Memory B cell (primary cell): ENCODE measurements around the gene RTL10.
A peak's percentile ranks its signal among the peaks of the same experiment; 100 is the strongest.
"Not testable (repeated sequence)": the region's sequence is repeated elsewhere in the genome, so short reads cannot be mapped to it uniquely, and the experiment has no call there.

Source experiments
- ATAC-seq: fragments of 150-1000 bp; cut with Tn5 transposase; 2 replicates; pipeline ENCODE4 v1.10.0; 2021; ENCODE audit warnings: low read depth, mild to moderate bottlenecking, moderate library complexity
- DNase-seq, 2 donors: peaks; one replicate each; pipeline ENCODE4 v3.0.0; 2022; ENCODE audit warnings: low spot score in 2 of 2
- H3K27ac Mint-ChIP-seq: one replicate; pipeline ENCODE4 v1.8.0; 2022; ENCODE audit warnings: mild to moderate bottlenecking, moderate library complexity, mixed read lengths
- H3K27me3 Mint-ChIP-seq: one replicate; pipeline ENCODE4 v1.8.0; 2022; ENCODE audit warnings: mixed read lengths
- H3K36me3 Mint-ChIP-seq: one replicate; pipeline ENCODE4 v1.8.0; 2022; ENCODE audit warnings: mild to moderate bottlenecking, mixed read lengths
- H3K4me1 Mint-ChIP-seq: one replicate; pipeline ENCODE4 v1.8.0; 2022; ENCODE audit warnings: mixed read lengths
- H3K4me3 Mint-ChIP-seq: one replicate; pipeline ENCODE4 v1.8.0; 2022; ENCODE audit warnings: mild to moderate bottlenecking, moderate library complexity, mixed read lengths
- H3K9me3 Mint-ChIP-seq: one replicate; pipeline ENCODE4 v1.8.0; 2022; ENCODE audit warnings: mixed read lengths

The RTL10 gene

GRCh38 chr22:19842393-19843106 lies 12.1 kb downstream of the RTL10 start:
- Mint-ChIP-seq H3K4me1 (peaks cover 19% of the 10 kb centered on the region), H3K9me3 (no peaks in the 10 kb centered on the region), H3K27ac (no peak overlapping the region), H3K4me3 (no peak overlapping the region), H3K36me3 (no peaks in the 10 kb centered on the region), H3K27me3 (no peaks in the 10 kb centered on the region)
- DNase-seq = no peak
- ATAC-seq = no peak

GRCh38 chr22:19841641-19842392 lies 12.9 kb downstream of the RTL10 start:
- no peak overlapping the region for H3K27ac Mint-ChIP-seq
- H3K4me1 Mint-ChIP-seq = peaks cover 19% of the 10 kb centered on the region
- H3K4me3 Mint-ChIP-seq = no peak overlapping the region
- no peaks in the 10 kb centered on the region for H3K9me3 Mint-ChIP-seq
- H3K36me3 Mint-ChIP-seq = no peaks in the 10 kb centered on the region
- no peak for ATAC-seq
- no peak for DNase-seq
- no peaks in the 10 kb centered on the region for H3K27me3 Mint-ChIP-seq

DNA sequence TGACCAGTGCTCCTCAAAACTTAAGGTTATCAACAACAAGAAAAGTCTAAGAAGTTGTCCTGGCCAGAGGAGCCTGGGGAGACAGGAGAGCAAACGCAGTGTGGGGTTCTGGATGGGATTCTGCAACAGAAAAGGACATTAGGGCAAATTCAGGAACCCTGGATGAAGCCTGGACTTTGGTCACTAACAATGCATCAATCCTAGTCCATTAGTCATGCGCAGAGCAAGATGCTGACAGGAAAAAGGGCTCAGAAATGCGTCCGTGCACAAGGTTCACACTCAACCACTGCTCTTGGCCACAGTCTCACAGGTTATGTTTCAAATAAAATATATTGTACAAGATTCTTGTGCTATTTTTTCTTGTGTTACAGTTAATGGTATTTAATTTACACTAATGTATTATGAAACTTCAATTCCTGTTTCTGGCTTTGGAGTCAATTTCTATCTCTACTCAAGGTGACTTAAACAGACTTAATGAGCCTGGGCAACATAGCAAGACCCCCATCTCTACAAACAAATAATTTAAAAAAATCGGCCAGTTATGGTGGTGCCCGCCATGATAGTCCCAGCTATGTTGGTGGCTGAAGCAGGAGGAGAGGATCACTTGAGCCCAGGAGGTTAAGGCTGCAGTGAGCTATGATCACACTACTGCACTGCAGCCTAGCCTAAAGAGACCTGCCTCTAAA lies 13.6 kb downstream of the RTL10 start:
- DNase-seq = no peak

DNA sequence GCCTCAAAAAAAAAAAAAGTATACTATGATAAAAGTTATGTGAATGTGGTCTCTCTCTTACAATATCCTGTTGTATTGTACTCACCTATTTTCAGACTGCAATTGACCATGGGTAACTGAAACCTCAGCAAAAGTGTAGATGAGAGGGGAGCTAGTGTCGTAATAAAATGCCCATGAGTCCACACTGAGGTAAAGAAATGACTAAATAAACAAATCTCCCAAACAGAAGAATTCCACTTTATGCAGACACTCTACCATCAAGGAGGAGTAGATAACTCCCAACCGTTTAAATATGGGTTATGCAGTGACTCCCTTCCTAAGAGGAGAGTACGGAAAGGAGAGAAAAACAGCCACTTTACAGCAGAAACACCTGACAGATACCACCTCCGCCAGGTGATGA lies 14.6 kb downstream of the RTL10 start:
- H3K27me3 Mint-ChIP-seq = no peaks in the 10 kb centered on the region
- no peak overlapping the region for H3K4me3 Mint-ChIP-seq
- H3K27ac Mint-ChIP-seq = no peak overlapping the region
- H3K9me3 Mint-ChIP-seq = no peaks in the 10 kb centered on the region
- ATAC-seq (no peak), DNase-seq (no peak)
- H3K4me1 Mint-ChIP-seq = peaks cover 18% of the 10 kb centered on the region
- H3K36me3 Mint-ChIP-seq = no peaks in the 10 kb centered on the region

More for the DNA sequence above, 13.6 kb downstream of the RTL10 start:
- no peak for ATAC-seq
- Mint-ChIP-seq H3K4me1 (peaks cover 19% of the 10 kb centered on the region), H3K27me3 (no peaks in the 10 kb centered on the region), H3K4me3 (no peak overlapping the region), H3K27ac (no peak overlapping the region), H3K36me3 (no peaks in the 10 kb centered on the region), H3K9me3 (no peaks in the 10 kb centered on the region)

DNA sequence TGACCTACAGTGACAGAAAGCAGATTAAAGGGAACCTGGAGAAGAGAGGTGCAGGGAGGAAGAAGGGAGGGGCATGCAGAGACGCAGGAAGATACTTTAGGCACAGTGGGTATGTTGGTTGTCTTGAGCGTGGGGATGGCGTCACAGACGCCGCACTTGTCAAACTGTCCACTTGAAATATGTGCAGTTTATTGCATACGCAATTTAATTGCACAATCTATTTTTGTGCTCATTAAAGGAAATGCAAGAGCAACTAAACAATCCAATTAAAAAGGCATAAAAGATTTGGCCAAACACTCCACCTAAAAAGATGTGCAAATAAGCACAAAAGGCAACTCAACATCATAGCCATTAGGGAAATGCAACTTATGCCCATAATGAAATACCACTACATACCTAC lies 16.8 kb downstream of the RTL10 start:
- H3K27me3 Mint-ChIP-seq = no peaks in the 10 kb centered on the region
- ATAC-seq = no peak
- H3K27ac Mint-ChIP-seq = no peak overlapping the region
- no peak overlapping the region for H3K4me3 Mint-ChIP-seq
- H3K4me1 Mint-ChIP-seq = peaks cover 12% of the 10 kb centered on the region
- H3K9me3 Mint-ChIP-seq = no peaks in the 10 kb centered on the region
- H3K36me3 Mint-ChIP-seq = no peaks in the 10 kb centered on the region
- no peak for DNase-seq

GRCh38 chr22:19836512-19836911 lies 18.2 kb downstream of the RTL10 start:
- ATAC-seq (no peak), DNase-seq (no peak)
- no peaks in the 10 kb centered on the region for H3K27me3 Mint-ChIP-seq
- H3K4me1 Mint-ChIP-seq = peaks cover 15% of the 10 kb centered on the region
- H3K36me3 Mint-ChIP-seq = no peaks in the 10 kb centered on the region
- no peak overlapping the region for H3K4me3 Mint-ChIP-seq
- H3K9me3 Mint-ChIP-seq = no peaks in the 10 kb centered on the region
- H3K27ac Mint-ChIP-seq = no peak overlapping the region

DNA sequence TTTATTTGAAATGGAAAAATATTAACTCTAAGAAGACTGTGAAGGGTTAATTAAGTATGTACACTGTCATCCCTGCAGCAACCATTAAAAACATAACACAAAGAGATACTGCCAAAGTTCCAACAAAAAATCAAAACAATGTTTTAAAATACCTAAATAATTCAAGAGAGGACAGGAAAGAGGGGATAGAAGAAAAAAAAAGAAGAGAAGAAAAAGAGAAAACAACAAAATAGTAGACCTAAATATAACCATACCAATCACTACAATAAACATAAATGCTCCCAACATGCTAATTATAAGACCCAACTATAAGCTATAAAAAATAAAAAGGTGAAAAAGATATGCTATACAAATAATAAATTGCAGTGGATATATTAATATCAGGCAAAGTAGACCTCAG lies 20.1 kb downstream of the RTL10 start:
- no peaks in the 10 kb centered on the region for H3K27me3 Mint-ChIP-seq
- H3K36me3 Mint-ChIP-seq = peaks cover 2% of the 10 kb centered on the region
- H3K9me3 Mint-ChIP-seq = no peaks in the 10 kb centered on the region
- no peak overlapping the region for H3K4me3 Mint-ChIP-seq
- peaks cover 17% of the 10 kb centered on the region for H3K4me1 Mint-ChIP-seq
- ATAC-seq = no peak
- no peak overlapping the region for H3K27ac Mint-ChIP-seq
- no peak for DNase-seq

GRCh38 chr22:19833327-19833726 lies 21.3 kb downstream of the RTL10 start:
- not testable (repeated sequence) for ATAC-seq, H3K36me3 Mint-ChIP-seq, H3K9me3 Mint-ChIP-seq, H3K27me3 Mint-ChIP-seq, DNase-seq, H3K4me3 Mint-ChIP-seq, H3K27ac Mint-ChIP-seq
- H3K4me1 Mint-ChIP-seq = peaks cover 14% of the 10 kb centered on the region

DNA sequence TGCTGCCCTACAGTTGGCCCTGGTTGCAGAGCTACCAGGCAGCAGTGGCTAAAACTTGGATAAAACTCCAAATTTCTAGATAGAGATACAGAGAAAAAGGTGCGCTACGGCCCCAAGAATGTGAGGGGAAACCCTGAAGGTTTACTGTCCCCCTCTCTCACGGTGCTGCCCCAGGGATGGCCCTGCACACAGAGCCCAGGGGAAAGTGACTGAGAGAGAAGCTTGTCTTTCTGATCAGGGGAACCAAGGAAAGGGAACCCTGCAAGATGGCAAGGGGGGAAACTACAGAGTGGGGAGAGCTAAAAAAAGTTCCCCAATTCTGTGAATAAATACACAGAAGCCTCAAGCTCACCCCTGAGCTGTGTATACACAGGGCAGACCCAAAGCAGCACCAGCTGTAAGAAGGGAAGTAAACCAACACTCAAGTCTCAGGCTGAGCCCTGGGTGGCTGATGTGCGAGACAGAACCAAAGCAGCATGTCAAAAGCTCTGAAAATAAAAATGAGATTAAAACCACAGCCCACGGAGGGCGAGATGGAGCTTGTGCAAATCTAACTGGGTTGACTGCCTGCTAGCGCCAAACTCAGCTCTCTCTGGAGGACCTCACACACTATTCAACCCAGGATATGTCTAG lies 22.1 kb downstream of the RTL10 start:
- Mint-ChIP-seq H3K4me3 (no peak overlapping the region), H3K27me3 (no peaks in the 10 kb centered on the region), H3K27ac (no peak overlapping the region), H3K9me3 (no peaks in the 10 kb centered on the region), H3K36me3 (peaks cover 4% of the 10 kb centered on the region), H3K4me1 (peaks cover 11% of the 10 kb centered on the region)
- ATAC-seq = peak; percentile 41
- no peak for DNase-seq

- H3K4me1 Mint-ChIP-seq, H3K9me3 Mint-ChIP-seq, ATAC-seq, H3K27me3 Mint-ChIP-seq, H3K36me3 Mint-ChIP-seq, H3K4me3 Mint-ChIP-seq, H3K27ac Mint-ChIP-seq, DNase-seq: not testable (repeated sequence)
Measured at GRCh38 chr22:19831979-19832378, 22.7 kb downstream of the RTL10 start.

GRCh38 chr22:19831016-19831415 lies 23.7 kb downstream of the RTL10 start:
- Mint-ChIP-seq H3K4me1 (peaks cover 12% of the 10 kb centered on the region), H3K36me3 (peaks cover 6% of the 10 kb centered on the region), H3K27me3 (no peaks in the 10 kb centered on the region), H3K27ac (no peak overlapping the region), H3K9me3 (no peaks in the 10 kb centered on the region), H3K4me3 (no peak overlapping the region)
- ATAC-seq (no peak), DNase-seq (no peak)

DNA sequence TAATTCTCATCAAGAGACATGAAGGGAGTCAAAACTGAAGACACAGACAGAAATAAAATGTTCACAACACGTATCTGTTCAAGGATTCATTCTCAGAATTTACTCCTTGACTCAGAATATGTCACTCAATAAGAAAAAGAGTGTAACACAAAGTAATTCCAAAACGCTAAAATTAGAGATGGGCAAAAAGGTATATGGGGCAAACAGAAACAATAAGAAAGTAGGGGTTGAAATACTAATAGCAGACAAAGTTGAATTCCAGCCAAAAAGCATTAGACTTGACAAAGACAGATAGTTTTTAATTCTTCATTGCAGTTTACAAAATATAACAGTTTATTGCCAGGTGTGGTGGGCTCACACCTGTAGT lies 26.7 kb downstream of the RTL10 start:
- Mint-ChIP-seq H3K4me3 (no peak overlapping the region), H3K9me3 (no peaks in the 10 kb centered on the region), H3K36me3 (peaks cover 6% of the 10 kb centered on the region), H3K27me3 (no peaks in the 10 kb centered on the region), H3K27ac (no peak overlapping the region), H3K4me1 (peaks cover 10% of the 10 kb centered on the region)
- no peak for DNase-seq
- no peak for ATAC-seq

DNA sequence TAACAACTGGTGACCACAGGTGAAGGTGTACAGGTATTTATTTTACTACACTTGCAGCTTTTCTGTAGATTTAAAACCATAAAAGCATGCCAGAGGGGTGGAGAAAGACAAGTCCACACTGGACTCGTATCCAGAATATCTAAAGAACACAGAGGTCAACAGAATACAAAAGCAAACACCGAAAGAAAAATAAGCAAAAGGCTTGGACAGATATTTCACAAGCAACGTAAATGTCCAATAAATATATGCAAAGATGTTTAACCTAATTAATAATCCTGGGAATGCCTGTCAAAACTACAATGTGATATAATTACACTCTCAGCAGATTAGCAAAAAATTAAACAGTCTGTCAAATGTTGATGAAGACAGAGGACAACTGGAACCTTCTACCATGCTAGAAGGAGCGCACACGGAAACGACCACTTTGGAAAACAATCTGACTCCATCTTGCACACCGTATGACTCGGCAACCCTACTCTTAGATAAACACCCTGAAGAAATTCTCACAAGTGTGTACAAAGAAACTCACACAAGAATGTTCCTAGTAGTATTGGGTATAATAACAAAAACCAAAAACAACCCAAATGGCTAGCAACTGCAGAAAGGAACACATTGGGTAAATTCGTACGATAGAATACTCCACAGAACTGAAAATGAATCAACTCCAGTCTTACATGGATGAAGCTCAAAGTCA lies 27.2 kb downstream of the RTL10 start:
- H3K4me3 Mint-ChIP-seq = no peak overlapping the region
- DNase-seq (no peak), ATAC-seq (no peak)
- peaks cover 10% of the 10 kb centered on the region for H3K4me1 Mint-ChIP-seq
- no peaks in the 10 kb centered on the region for H3K27me3 Mint-ChIP-seq
- H3K9me3 Mint-ChIP-seq = no peaks in the 10 kb centered on the region
- peaks cover 6% of the 10 kb centered on the region for H3K36me3 Mint-ChIP-seq
- H3K27ac Mint-ChIP-seq = no peak overlapping the region

DNA sequence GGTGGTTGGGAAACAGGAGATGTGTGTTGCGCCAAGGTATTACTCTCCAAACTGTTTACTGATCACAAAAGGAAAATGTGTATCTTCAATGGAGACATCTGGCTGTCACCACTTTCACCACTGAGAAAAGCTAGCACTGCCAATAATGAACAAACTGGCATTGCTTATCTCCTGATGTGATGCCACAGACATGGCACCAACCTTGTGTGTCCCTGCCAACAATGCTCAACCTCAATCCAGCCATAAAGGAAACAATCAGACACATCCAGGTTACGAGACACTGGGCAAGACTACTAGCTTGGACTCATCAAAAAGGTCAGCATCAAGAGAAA lies 28.1 kb downstream of the RTL10 start:
- Mint-ChIP-seq H3K36me3 (peaks cover 6% of the 10 kb centered on the region), H3K9me3 (no peaks in the 10 kb centered on the region), H3K4me3 (no peak overlapping the region), H3K27me3 (no peaks in the 10 kb centered on the region), H3K27ac (no peak overlapping the region), H3K4me1 (peaks cover 8% of the 10 kb centered on the region)
- ATAC-seq (no peak), DNase-seq (no peak)
